GDM1 (cell line): ENCODE data around the gene CYP11A1.
"Not testable (repeated sequence)": the region's sequence is repeated elsewhere in the genome, so short reads cannot be mapped to it uniquely, and the experiment has no call there.

Experiments
- DNase-seq: peaks from one replicate; lab custom pipeline; 2025; lab: John Stamatoyannopoulos, UW

Gene CYP11A1

GRCh38 chr15:74400915-74401757 lies 33.7 kb upstream of the CYP11A1 start:
- no peak for DNase-seq

DNA sequence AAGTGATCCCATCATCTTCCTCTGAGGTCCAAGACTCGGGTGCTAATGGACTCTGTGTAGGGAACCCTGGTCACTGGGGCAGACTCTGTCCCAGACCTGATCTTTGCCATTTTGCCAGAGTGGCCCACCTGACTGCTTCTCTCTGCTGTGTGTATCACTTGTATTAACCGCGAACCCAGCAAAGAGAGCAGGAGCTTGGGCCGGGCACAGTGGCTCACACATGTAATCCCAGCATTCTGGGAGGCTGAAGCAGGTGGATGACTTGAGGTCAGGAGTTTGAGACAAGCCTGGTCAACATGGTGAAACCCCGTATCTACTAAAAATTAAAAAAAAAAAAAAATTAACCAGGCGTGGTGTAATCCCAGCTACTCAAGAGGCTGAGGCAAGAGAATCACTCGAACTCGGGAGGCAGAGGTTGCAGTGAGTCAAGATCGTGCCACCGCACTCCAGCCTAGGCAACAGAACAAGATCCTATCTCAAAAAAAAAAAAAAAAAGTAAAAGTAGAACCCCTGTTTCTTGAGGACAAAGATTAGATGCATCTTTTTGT lies 32.9 kb upstream of the CYP11A1 start:
- DNase-seq, result no peak

GRCh38 chr15:74399511-74400312 lies 32.3 kb upstream of the CYP11A1 start:
- peak; percentile 61 for DNase-seq

- DNase-seq, result no peak
Measured at GRCh38 chr15:74399100-74399499, 31.7 kb upstream of the CYP11A1 start.

GRCh38 chr15:74398183-74398582 lies 30.7 kb upstream of the CYP11A1 start:
- no peak for DNase-seq

- DNase-seq, result no peak
Measured at GRCh38 chr15:74397239-74398068, 30.0 kb upstream of the CYP11A1 start.

- peak; percentile 66 for DNase-seq
Measured at GRCh38 chr15:74396445-74397238, 29.2 kb upstream of the CYP11A1 start.

DNA sequence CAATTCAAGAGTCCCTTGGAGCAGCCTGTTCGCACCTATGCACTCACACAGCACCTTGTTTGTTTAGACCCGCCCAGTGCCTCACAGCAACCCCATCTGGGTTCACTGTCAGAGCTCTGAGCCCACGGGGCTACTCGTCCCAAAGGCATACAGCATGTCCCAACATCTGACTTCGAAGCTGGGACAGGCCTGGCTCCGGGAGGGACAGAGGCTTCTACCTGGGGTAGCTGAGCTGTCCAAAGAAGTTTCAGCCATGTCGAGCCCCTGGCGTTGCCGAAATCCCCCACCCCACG lies 28.6 kb upstream of the CYP11A1 start:
- no peak for DNase-seq

GRCh38 chr15:74395319-74396145 lies 28.1 kb upstream of the CYP11A1 start:
- no peak for DNase-seq

DNA sequence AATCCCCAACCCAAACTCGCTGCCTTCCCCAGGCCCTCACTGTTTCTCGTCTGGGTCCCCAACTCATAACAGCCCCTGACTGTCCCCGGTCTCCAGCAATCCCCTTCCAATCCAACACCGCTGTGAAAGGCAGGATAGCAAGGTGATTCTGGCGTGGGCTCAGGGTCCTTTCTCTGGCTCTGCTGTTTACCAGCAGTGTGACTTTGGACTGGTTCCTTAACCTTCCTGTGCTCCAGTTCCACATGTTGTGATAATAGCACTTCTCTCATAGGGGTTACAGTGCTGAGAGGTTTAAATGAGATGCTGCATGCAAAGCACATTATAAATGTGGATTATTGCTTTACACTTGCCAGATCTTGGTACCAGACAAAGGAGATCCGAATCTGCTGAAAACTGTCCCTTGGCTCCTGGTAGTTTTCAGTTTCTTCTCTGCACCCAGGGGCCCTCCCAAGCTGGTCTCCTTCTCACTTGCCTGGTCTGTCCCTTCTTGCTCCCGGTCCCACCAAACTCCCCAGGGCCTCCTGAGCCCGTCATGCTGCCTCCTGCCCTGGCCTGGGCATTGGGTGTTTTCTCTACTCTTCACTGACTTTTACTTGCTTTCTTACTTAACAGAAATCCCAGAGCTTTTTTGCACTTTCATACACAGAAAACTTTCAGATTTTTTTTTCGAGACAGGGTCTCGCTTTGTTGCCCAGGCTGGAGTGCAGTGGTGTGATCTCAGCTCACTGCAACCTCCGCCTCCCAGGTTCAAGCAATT lies 26.8 kb upstream of the CYP11A1 start:
- DNase-seq, result no peak

DNA sequence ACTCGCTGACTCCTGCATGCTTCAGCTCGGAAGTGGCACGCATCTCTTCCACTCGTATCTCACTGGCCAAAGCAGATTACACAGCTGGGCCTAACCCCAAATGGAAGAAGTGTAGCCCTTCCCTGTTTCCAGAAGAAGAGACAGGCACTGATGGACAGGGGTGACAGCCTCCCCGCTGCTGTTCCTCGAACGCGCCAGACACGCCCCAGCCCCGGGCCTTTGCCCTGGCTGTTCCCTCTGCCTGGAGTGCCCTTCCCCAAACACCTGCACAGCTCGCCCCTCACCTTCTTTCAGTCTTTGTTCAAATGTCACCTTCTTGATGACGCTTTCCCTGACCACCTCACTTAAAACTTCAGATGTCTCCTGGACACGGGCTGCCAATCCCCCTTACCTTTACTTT lies 26.0 kb upstream of the CYP11A1 start:
- DNase-seq, result no peak

DNA sequence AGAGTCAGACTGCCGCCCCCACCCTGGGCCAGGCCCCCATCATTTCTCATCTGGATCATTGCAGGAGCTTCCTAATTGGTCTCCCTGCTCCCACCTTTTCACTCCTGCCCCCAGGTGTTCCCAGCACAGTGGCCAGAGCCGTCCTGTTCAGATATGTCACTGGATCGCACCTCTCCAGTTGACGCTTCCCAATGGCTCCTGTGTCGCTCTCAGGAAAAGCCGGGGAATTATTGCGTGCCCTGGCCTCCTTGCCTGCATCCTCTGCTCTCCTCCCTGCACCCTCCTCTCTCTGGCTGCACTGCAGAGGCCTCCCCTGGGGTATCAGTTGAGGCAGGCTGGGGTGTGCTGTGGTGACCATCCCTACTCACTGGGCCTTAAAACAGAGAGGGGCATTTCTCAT lies 25.5 kb upstream of the CYP11A1 start:
- no peak for DNase-seq

GRCh38 chr15:74392451-74392830 lies 25.0 kb upstream of the CYP11A1 start:
- DNase-seq, result no peak

- DNase-seq, result no peak
Measured at GRCh38 chr15:74391582-74392450, 24.4 kb upstream of the CYP11A1 start.

DNA sequence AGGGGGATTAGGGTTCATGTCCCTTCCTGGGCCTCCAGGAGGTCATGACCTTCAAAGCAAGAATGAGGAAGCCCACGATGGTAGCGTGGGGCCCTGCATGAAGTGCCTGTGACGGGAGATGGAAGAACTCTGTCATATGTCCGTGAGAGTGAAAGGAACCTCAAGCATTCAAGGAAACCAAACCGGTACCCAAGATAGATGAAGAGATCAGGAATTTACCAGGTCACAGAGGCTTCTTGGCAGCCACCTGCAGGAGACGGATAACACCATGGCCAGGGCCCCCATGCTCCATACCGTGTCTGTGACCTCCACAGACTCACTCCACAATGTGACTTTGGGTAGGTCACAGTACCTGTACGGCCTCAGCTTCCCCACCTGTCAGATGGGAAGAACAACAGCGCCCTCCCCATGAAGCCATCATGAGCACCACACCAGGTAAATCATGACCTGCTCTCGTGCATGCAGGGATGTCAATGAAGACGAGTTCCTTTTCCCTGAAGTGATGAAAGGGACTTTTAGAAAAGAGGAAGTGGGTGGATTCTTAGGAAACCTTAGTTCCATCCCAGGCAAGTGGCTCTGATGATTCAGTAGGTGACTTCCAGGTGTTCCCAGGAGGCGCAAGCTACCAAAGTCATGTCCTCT lies 23.3 kb upstream of the CYP11A1 start:
- no peak for DNase-seq

DNA sequence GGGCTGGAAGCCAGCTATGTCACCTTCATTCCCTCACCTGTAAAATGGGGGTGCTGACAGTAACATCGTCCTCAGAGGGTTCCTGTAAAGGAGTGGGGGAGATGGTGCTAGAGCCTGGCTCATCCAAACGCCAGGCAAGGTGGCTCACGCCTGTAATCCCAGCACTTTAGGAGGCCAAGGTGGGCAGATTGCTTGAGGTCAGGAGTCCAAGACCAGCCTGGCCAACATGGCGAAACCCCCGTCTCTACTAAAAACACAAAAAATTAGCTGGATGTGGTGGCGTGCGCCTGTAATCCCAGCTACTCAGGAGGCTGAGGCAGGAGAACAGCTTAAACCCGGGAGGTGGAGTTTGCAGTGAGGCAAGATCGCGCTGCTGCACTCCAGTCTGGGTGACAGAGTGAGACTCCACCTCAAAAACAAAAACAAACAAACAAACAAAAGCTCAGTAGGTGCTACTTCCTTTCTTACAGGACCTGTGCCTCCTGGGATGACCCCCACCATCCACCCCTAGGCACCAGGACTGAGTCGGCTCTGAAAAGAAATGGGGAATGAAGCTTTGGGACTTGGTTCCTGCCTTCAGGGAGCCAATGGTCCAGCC lies 22.7 kb upstream of the CYP11A1 start:
- DNase-seq, result not testable (repeated sequence)

DNA sequence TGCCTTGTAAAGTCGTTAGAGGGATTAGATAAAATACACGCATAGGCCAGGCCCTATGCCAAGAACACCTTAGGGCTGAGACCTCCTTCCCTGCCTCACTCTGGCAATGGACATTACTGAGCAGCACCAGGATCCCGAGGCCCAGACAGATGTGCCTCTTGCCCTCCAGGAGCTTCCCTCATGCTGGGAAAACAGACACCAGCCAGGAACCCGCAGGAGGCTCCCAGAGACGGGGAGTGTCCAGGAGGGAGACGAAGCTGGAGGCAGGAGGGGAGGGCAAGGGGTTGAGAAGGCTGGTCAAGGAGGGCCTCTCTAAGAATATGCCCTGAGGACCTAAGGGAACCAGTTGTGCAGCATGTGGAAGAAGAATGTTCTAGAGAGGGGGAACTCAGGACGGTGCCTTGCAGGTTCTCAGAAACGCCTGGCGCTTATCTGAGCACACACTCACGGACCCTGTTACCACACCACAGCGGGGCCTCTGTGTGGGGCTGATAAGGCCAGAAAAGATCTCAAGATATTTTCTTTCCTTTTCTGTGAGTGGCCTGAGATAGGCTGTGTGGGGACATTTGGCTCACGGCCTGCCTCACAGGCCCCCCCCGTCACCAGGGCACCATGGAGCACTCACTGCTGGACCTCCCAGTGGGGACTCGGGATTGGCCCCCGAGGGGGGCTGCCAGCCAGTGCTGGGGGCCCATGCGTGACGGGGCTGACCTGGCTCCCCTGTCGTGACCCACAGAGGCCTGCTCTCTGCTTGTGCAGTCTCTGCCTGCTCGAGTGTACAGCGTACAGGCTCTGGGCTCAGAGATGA lies 22.0 kb upstream of the CYP11A1 start:
- peak; percentile 68 for DNase-seq
